ENCODE measurements around the gene GOLGA8R.
"Not testable (repeated sequence)": the region's sequence is repeated elsewhere in the genome, so short reads cannot be mapped to it uniquely, and the experiment has no call there.

Gene GOLGA8R

DNA sequence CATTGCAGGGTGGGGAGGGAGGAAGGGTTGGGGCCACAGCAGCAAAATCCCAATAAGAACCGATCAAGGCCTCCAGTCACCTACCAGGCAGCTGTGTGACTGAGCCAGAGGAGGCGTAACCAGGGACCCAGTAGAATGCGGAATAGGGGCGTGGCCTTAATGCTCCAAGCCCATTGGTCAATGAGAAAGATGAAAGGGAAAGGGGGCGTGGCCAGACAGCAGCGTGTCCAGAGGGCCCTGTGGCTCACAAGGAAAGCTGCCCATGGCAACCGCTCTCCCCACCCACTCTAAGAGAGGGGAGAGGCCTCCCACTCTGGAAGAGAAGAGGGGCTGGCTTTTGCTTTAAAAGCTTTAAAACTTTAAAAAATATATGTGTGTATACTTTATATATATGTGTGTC, at the start of gene GOLGA8R:
GOLGA8R (minus strand) TSS at position 101 of the 400 bp plus-strand sequence; CDS start at position 3, 98 bp downstream.
- H3K27me3 Mint-ChIP-seq, H3K36me3 Mint-ChIP-seq, H3K4me3 Mint-ChIP-seq, H3K4me1 Mint-ChIP-seq, H3K27ac Mint-ChIP-seq, DNase-seq, H3K9me3 Mint-ChIP-seq, CTCF ChIA-PET: not testable (repeated sequence)

DNA sequence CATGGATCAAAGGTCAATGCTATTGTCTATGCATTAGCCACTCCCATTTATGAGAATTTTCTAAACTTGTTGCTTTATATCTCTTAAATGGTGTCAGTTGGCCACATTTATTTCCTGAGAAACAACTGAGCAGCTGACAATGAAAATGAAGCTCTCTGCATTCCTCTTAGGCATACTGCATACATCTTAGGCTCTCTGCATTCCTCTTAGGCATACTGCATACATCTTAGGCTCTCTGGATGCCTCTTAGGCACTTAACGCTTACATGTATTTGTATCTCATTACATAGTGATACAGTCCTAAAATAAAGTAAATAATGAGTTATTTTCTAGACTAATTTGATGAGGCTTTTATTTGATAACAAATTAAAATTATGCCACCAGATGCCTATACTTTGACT, 49.8 kb upstream of the GOLGA8R start:
- DNase-seq, H3K36me3 Mint-ChIP-seq, CTCF ChIA-PET, H3K4me3 Mint-ChIP-seq, H3K27me3 Mint-ChIP-seq, H3K4me1 Mint-ChIP-seq, H3K9me3 Mint-ChIP-seq, H3K27ac Mint-ChIP-seq: not testable (repeated sequence)

DNA sequence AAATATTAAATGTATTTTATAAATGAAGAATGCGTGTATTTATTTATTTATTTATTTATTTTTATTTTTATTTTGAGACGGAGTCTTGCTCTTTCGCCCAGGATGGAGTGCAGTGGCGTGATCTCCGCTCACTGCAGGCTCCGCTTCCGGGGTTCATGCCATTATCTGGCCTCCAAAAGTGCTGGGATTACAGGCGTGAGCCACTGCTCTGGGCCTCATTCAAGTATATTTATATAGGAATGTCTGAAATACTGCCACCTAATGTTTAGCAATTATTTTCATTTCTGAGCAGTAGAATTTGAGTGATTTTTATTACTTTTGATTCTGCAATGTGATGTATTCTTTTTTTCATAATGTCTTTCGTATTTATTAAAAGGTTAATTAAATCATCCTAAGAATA, 48.1 kb upstream of the GOLGA8R start:
- H3K9me3 Mint-ChIP-seq, H3K36me3 Mint-ChIP-seq, H3K27ac Mint-ChIP-seq, H3K4me3 Mint-ChIP-seq, DNase-seq, H3K27me3 Mint-ChIP-seq, H3K4me1 Mint-ChIP-seq, CTCF ChIA-PET: not testable (repeated sequence)

GRCh38 chr15:30452702-30453101, 38.6 kb upstream of the GOLGA8R start:
- H3K9me3 Mint-ChIP-seq, DNase-seq, CTCF ChIA-PET, H3K27me3 Mint-ChIP-seq, H3K27ac Mint-ChIP-seq, H3K4me1 Mint-ChIP-seq, H3K4me3 Mint-ChIP-seq, H3K36me3 Mint-ChIP-seq: not testable (repeated sequence)

DNA sequence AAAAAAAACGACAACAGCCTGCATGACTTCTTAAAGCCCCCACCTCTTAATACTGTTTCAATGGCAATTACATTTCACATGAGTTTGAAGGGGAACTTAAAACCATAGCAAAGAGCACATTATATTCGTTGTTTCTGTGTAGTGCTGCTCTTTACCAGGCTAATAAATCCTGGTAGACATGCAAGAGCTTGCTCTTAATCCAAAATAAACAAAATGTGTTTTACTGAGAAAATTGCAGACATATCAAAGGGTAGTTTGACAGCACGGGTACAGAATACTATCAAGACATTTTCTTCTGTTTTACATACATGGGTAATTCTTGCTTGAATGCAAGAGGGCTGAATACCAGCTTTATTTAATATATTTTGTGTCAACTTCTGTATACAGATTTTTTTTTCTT, 24.3 kb upstream of the GOLGA8R start:
- DNase-seq, H3K4me1 Mint-ChIP-seq, H3K27me3 Mint-ChIP-seq, H3K9me3 Mint-ChIP-seq, H3K36me3 Mint-ChIP-seq, H3K27ac Mint-ChIP-seq, H3K4me3 Mint-ChIP-seq, CTCF ChIA-PET: not testable (repeated sequence)

- DNase-seq, H3K27me3 Mint-ChIP-seq, CTCF ChIA-PET: not testable (repeated sequence)
Observed at GRCh38 chr15:30435878-30436277, 21.8 kb upstream of the GOLGA8R start.

DNA sequence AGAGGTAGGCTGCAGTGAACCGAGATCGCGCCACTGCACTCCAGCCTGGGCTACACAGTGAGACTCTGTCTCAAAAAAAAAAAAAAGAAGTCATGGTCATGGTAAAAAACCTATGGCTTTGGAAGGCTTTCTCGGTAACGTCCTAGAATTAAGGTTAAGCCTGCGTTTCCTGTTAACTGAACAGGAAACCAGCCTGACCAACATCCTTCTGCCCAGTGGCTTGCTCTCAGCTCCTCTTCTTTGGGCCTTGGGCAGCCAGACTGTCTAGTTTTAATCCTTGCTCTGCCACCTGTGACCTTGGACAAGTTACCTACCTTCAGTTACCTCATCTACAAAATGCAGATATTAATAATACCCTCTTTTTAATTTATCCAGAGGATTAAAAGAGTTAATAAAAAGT, 6.7 kb upstream of the GOLGA8R start:
- H3K9me3 Mint-ChIP-seq, H3K4me3 Mint-ChIP-seq, H3K4me1 Mint-ChIP-seq, DNase-seq, CTCF ChIA-PET, H3K27ac Mint-ChIP-seq, H3K36me3 Mint-ChIP-seq, H3K27me3 Mint-ChIP-seq: not testable (repeated sequence)

More at GRCh38 chr15:30435878-30436277, 21.8 kb upstream of the GOLGA8R start:
- not testable (repeated sequence) for H3K4me3 Mint-ChIP-seq, H3K4me1 Mint-ChIP-seq, H3K9me3 Mint-ChIP-seq, H3K27ac Mint-ChIP-seq, H3K36me3 Mint-ChIP-seq

GRCh38 chr15:30407636-30408035, 6.4 kb downstream of the GOLGA8R start:
- H3K4me1 Mint-ChIP-seq, H3K36me3 Mint-ChIP-seq, H3K27me3 Mint-ChIP-seq, H3K4me3 Mint-ChIP-seq, DNase-seq, CTCF ChIA-PET, H3K27ac Mint-ChIP-seq, H3K9me3 Mint-ChIP-seq: not testable (repeated sequence)

DNA sequence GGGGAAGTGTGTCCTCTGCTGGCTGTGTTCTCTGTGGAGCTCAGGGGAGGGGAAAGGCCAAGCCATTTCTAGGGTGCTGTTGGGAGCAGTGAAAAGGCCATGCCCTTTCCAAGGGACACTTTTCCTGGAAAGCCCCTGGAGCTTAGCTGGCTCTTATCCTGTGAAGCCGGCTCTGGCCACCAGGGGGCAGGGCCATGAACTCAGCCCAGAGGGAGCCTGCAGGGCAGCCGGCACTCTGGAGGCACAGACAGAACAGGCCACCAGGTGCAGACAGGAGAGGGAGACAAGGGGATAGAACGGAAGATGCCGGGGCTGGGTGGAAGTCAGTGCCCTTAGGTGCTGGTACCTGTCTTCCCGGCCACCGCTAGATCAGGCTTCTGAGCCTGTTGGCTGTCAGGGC, 15.1 kb downstream of the GOLGA8R start:
- CTCF ChIA-PET, H3K27ac Mint-ChIP-seq, H3K4me1 Mint-ChIP-seq, H3K4me3 Mint-ChIP-seq, H3K27me3 Mint-ChIP-seq, H3K36me3 Mint-ChIP-seq, H3K9me3 Mint-ChIP-seq: not testable (repeated sequence)
- DNase-seq, result peak; percentile 72

GRCh38 chr15:30393664-30393991, 20.4 kb downstream of the GOLGA8R start:
- CTCF ChIA-PET, H3K27ac Mint-ChIP-seq, H3K4me3 Mint-ChIP-seq, DNase-seq, H3K4me1 Mint-ChIP-seq, H3K36me3 Mint-ChIP-seq, H3K27me3 Mint-ChIP-seq, H3K9me3 Mint-ChIP-seq: not testable (repeated sequence)

DNA sequence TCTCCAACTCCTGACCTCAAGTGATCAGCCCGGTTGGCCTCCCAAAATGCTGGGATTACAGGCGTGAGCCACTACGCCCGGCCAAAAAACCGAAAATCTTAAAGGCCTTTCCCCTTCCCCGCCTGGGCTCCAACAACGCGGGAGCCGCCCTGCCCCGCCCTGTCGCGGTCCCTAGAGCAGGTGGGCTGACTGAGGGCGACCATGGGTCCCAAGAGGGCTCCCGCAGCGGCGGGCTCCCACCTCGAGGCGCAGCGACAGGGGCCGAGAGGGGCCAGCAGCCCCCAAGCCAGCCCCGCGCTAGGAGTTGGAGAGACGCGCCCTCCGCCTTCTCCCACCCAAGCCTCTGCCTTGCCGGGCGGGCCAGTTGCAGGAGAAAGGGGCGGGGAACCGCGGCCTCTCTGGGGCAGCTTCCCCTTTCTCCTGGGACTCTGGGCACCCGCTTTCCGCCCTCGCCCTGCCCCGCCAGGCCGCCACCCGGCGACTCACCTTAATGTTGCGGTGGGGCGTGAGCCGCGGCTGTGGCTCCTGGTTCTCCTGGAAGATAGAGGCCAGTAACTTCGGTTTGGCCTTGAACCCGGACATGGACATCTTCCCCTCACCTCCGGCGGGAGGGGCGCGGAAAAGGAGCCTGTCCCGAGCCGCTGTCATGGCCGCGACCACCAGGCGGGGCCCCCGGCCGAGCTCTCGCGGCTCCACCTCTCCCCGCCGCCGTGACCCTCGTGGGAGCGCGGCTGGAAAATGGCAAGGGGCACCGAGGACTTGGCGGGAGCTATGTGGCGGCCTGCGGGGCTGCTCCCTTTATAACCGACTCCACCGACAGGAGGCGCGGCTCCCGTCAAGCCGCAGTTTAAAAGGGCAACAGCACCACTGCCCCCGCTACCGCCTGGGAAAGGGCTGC, 21.0 kb downstream of the GOLGA8R start, which contains the start of gene CHRFAM7A:
CHRFAM7A (minus strand) TSS at position 775 of the 898 bp plus-strand sequence. CDS start 10,189 bp downstream, outside the sequence.
- DNase-seq, H3K27me3 Mint-ChIP-seq, H3K36me3 Mint-ChIP-seq, CTCF ChIA-PET, H3K27ac Mint-ChIP-seq, H3K4me3 Mint-ChIP-seq, H3K4me1 Mint-ChIP-seq, H3K9me3 Mint-ChIP-seq: not testable (repeated sequence)

GRCh38 chr15:30386318-30386887, 27.7 kb downstream of the GOLGA8R start:
- H3K27me3 Mint-ChIP-seq, H3K4me3 Mint-ChIP-seq, H3K9me3 Mint-ChIP-seq, H3K27ac Mint-ChIP-seq, H3K36me3 Mint-ChIP-seq, CTCF ChIA-PET, H3K4me1 Mint-ChIP-seq, DNase-seq: not testable (repeated sequence)

DNA sequence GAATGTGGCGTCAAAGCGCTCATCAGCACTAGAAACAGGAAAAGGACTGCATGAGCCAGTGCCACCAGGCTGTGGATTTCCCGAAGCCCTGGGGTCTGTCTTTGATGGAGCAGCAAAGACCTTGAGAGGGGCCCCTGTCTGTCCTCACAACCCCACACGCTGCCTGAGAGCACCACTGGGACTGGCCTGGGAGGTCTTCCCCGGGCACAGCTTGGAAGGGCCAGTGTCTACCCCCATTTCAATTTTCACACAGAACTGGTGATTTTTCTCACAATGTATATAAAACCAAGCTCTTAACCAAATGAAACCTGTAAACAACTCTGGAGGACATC, 37.0 kb downstream of the GOLGA8R start:
- H3K27me3 Mint-ChIP-seq, H3K27ac Mint-ChIP-seq, H3K4me1 Mint-ChIP-seq, H3K4me3 Mint-ChIP-seq, H3K36me3 Mint-ChIP-seq, H3K9me3 Mint-ChIP-seq, CTCF ChIA-PET, DNase-seq: not testable (repeated sequence)

DNA sequence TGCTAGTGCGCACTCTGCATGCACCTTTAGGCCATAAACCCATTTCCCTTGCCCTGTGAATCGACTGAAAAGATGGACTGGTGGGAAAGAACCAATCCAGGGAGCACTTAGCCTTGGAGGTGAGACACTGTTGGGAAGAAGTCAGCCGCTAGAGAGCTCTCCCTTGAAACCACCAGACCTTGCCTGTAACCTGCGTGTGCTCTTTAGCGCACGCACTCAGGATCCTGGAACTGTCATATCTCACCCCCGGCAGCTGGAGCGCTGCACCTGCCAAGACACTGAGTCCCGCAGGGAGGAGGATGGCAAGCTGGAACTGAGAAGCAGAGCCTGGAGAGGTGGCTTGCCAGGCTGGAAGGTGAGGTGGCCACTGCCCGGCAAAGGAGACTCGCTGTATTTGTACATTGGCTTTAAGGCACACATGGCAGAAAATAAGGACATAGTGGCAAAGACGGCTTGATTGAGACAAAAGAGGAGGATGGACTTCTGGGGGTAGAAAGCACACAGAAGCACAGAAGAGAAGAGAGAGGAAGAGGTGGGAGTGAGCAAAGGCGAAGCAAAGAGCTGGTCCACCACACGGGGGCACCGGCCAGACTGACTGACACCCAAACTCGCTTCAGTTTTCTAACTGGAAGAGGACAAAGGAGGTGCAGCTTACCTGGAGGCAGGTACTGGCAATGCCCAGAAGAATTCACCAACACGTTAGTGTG, 37.5 kb downstream of the GOLGA8R start:
- H3K4me1 Mint-ChIP-seq, CTCF ChIA-PET, H3K36me3 Mint-ChIP-seq, H3K4me3 Mint-ChIP-seq, H3K27ac Mint-ChIP-seq, DNase-seq, H3K9me3 Mint-ChIP-seq, H3K27me3 Mint-ChIP-seq: not testable (repeated sequence)

DNA sequence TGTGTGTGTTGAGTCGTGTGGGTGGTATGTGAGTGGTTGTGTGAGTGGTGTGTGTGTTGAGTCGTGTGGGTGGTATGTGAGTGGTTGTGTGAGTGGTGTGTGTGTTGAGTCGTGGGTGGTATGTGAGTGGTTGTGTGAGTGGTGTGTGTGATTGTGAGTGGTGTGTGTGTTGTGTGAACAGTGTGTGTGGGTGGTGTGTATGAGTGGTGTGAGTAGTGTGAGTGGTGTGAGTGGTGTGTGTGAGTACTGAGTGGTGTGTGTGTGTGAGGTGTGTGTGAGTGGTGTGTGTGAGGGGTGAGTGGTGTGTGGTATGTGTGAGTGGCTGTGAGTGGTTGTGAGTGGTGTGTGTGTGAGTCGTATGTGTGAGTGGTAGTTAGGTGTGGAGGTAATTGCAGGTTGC, 38.2 kb downstream of the GOLGA8R start:
- CTCF ChIA-PET, H3K36me3 Mint-ChIP-seq, H3K27me3 Mint-ChIP-seq, DNase-seq, H3K27ac Mint-ChIP-seq, H3K4me3 Mint-ChIP-seq, H3K4me1 Mint-ChIP-seq, H3K9me3 Mint-ChIP-seq: not testable (repeated sequence)
